Inflammatory macrophage treated with lipopolysaccharide for 4 hours (primary cell): Measurements from ENCODE around the gene DACH1.
"Not testable (repeated sequence)": the region's sequence is repeated elsewhere in the genome, so short reads cannot be mapped to it uniquely, and the experiment has no call there.

Source experiments
- DNase-seq: peaks from one replicate; pipeline ENCODE4 v3.0.0-alpha.2; 2020

The DACH1 gene

GRCh38 chr13:71828117-71828516 lies 38.9 kb downstream of the DACH1 start:
- no peak for DNase-seq

- DNase-seq = no peak
These were observed 39.8 kb downstream of the DACH1 start for GRCh38 chr13:71827241-71827640.

GRCh38 chr13:71820699-71821098 lies 46.3 kb downstream of the DACH1 start:
- peak; percentile 48 for DNase-seq

- no peak for DNase-seq
These were observed 49.7 kb downstream of the DACH1 start for GRCh38 chr13:71817335-71817734.

GRCh38 chr13:71814806-71815360 lies 52.1 kb downstream of the DACH1 start:
- no peak for DNase-seq

GRCh38 chr13:71813187-71813586 lies 53.8 kb downstream of the DACH1 start:
- no peak for DNase-seq

- no peak for DNase-seq
These were observed 55.7 kb downstream of the DACH1 start for GRCh38 chr13:71811344-71811743.

- no peak for DNase-seq
These were observed 58.3 kb downstream of the DACH1 start for GRCh38 chr13:71808708-71809107.

GRCh38 chr13:71806886-71807285 lies 60.1 kb downstream of the DACH1 start:
- DNase-seq = no peak

GRCh38 chr13:71803066-71803465 lies 63.9 kb downstream of the DACH1 start:
- DNase-seq = peak; percentile 51

- no peak for DNase-seq
These were observed 65.2 kb downstream of the DACH1 start for GRCh38 chr13:71801781-71802180.

GRCh38 chr13:71801165-71801760 lies 65.7 kb downstream of the DACH1 start:
- DNase-seq = no peak

- DNase-seq = no peak
These were observed 67.7 kb downstream of the DACH1 start for GRCh38 chr13:71799324-71799723.

GRCh38 chr13:71798707-71799106 lies 68.3 kb downstream of the DACH1 start:
- no peak for DNase-seq

GRCh38 chr13:71797517-71797916 lies 69.5 kb downstream of the DACH1 start:
- DNase-seq = peak; percentile 3

GRCh38 chr13:71789693-71790329 lies 77.2 kb downstream of the DACH1 start:
- DNase-seq = no peak

GRCh38 chr13:71789037-71789436 lies 78.0 kb downstream of the DACH1 start:
- no peak for DNase-seq

GRCh38 chr13:71787414-71787813 lies 79.6 kb downstream of the DACH1 start:
- DNase-seq = no peak

- DNase-seq = no peak
These were observed 80.1 kb downstream of the DACH1 start for GRCh38 chr13:71786875-71787274.

- no peak for DNase-seq
These were observed 81.6 kb downstream of the DACH1 start for GRCh38 chr13:71785361-71785760.

- DNase-seq = no peak
These were observed 86.5 kb downstream of the DACH1 start for GRCh38 chr13:71780546-71780945.

- not testable (repeated sequence) for DNase-seq
These were observed 88.0 kb downstream of the DACH1 start for GRCh38 chr13:71778998-71779397.

- DNase-seq = peak; percentile 10
These were observed 91.0 kb downstream of the DACH1 start for GRCh38 chr13:71775966-71776365.

- no peak for DNase-seq
These were observed 92.1 kb downstream of the DACH1 start for GRCh38 chr13:71774863-71775262.

GRCh38 chr13:71773531-71773930 lies 93.5 kb downstream of the DACH1 start:
- no peak for DNase-seq
